OCI-LY3 (cell line): ENCODE data around the gene TMEM94.

Experiments used
- CTCF ChIP-seq: fragments of 200-600, 300-600 bp; sonication (generic); IDR thresholded peaks from 2 replicates; pipeline ENCODE4 v1.5.1; 2014; ENCODE audit warnings: antibody characterized with exemption, low read length, low read depth
- EZH2phosphoT487 ChIP-seq: fragments of 200-600 bp; shearing (Covaris generic); IDR thresholded peaks from 2 replicates; pipeline ENCODE4 v1.6.1; 2018; ENCODE audit warnings: antibody characterized with exemption, mixed run types, low read depth

- no peak for TF ChIP-seq CTCF
- TF ChIP-seq EZH2phosphoT487, result no peak
These were observed 54.8 kb downstream of the TMEM94 start for GRCh38 chr17:75511270-75511609.
